Stimulated activated CD4-positive, alpha-beta T cell treated with anti-CD3 and anti-CD28 coated beads, TNF-alpha, amount 100 ng/mL, for 24 hours (primary cell): Measurements from ENCODE around the gene CAMSAP1.
"Not testable (repeated sequence)": the region's sequence is repeated elsewhere in the genome, so short reads cannot be mapped to it uniquely, and the experiment has no call there.

Experiments used
- DNase-seq, 3 experiments: peaks; one replicate each; pipeline ENCODE4 v3.0.0-alpha.2; 2020; ENCODE audit warnings: low read depth in 3 of 3

Gene CAMSAP1

GRCh38 chr9:135920973-135921585 is 13.7 kb upstream of the CAMSAP1 start:
- no peak for DNase-seq

- DNase-seq, result no peak
These were observed 13.0 kb upstream of the CAMSAP1 start for GRCh38 chr9:135920256-135920930.

GRCh38 chr9:135919318-135919890 is 12.1 kb upstream of the CAMSAP1 start:
- DNase-seq, result no peak

GRCh38 chr9:135916227-135916626 is 8.9 kb upstream of the CAMSAP1 start:
- DNase-seq, result not testable (repeated sequence)

- no peak for DNase-seq
These were observed 7.6 kb upstream of the CAMSAP1 start for GRCh38 chr9:135914921-135915320.

- not testable (repeated sequence) for DNase-seq
These were observed 3.9 kb upstream of the CAMSAP1 start for GRCh38 chr9:135911233-135911632.

- DNase-seq, result no peak
These were observed 3.4 kb upstream of the CAMSAP1 start for GRCh38 chr9:135910757-135911156.

- DNase-seq, result no peak
These were observed 2.9 kb upstream of the CAMSAP1 start for GRCh38 chr9:135910216-135910615.

GRCh38 chr9:135909371-135909770 is 2.0 kb upstream of the CAMSAP1 start:
- DNase-seq, result no peak

- DNase-seq, result no peak
These were observed 1.4 kb upstream of the CAMSAP1 start for GRCh38 chr9:135908754-135909204.

- no peak for DNase-seq
These were observed 877 bp upstream of the CAMSAP1 start for GRCh38 chr9:135908093-135908753.

GRCh38 chr9:135907006-135907430 is 328 bp downstream of the CAMSAP1 start:
- DNase-seq, result no peak

- DNase-seq, result no peak
These were observed 898 bp downstream of the CAMSAP1 start for GRCh38 chr9:135906291-135907005.

GRCh38 chr9:135905380-135906258 is 1.7 kb downstream of the CAMSAP1 start:
- DNase-seq, result peak; percentile 48 to 75 (median 65)

- no peak for DNase-seq
These were observed 3.4 kb downstream of the CAMSAP1 start for GRCh38 chr9:135903786-135904520.

GRCh38 chr9:135903358-135903656 is 4.0 kb downstream of the CAMSAP1 start:
- no peak for DNase-seq

- DNase-seq, result no peak
These were observed 4.5 kb downstream of the CAMSAP1 start for GRCh38 chr9:135902655-135903357.

GRCh38 chr9:135901826-135902225 is 5.5 kb downstream of the CAMSAP1 start:
- no peak for DNase-seq

- no peak for DNase-seq
These were observed 6.2 kb downstream of the CAMSAP1 start for GRCh38 chr9:135901031-135901758.
